ENCODE results near the gene SIRT4.
A peak's percentile ranks its signal among the peaks of the same experiment; 100 is the strongest.

The SIRT4 gene

DNA sequence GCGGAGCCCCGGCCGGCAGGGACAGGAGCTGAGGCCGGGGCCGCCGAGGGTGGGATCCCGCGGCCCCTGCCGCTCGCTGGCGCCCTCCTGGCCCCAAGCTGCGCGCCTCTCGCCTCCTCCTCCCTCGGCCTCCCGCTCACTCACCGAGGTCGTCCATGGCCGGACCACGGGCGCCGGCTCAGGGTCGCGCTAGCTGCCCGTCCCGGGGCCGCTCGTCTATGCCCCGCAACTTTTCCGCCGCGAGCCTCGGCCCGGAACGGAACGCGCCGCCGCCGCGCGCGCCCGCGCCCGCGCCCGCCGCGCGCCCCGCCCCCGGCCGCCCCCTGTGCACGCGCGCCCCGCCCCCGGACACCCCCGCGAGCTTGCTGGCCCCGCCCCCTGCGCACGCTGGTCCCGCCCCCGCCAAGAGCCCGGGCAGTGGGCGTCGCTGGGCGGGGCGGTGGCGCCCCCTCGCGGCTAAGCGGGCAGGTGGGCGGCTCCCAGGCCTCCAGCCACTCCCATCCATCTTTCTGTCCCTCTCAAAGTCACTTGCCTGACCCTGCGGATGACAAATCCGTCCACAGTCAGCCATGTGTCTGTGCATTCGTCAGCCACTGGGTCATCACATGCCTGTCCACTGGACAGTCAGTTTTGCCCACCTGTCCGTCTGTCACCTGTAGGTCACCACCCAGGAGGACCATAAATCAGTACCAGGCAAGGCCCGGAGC lies 36.5 kb upstream of the SIRT4 start, which contains the start of gene PXN:
PXN (minus strand) TSS at position 258 of the 707 bp plus-strand sequence; CDS start at position 157, 101 bp downstream.
- Mint-ChIP-seq H3K36me3 (no peaks in the 10 kb centered on the region), H3K9me3 (ENCODE audit: low read depth) (no peaks in the 10 kb centered on the region), H3K4me3 (peak within 1 kb of the TSS; percentile 92), H3K4me1 (ENCODE audit: low read depth) (peaks cover 45% of the 10 kb centered on the region), H3K27me3 (no peaks in the 10 kb centered on the region), H3K27ac (peak within 1 kb of the TSS; percentile 85)

DNA sequence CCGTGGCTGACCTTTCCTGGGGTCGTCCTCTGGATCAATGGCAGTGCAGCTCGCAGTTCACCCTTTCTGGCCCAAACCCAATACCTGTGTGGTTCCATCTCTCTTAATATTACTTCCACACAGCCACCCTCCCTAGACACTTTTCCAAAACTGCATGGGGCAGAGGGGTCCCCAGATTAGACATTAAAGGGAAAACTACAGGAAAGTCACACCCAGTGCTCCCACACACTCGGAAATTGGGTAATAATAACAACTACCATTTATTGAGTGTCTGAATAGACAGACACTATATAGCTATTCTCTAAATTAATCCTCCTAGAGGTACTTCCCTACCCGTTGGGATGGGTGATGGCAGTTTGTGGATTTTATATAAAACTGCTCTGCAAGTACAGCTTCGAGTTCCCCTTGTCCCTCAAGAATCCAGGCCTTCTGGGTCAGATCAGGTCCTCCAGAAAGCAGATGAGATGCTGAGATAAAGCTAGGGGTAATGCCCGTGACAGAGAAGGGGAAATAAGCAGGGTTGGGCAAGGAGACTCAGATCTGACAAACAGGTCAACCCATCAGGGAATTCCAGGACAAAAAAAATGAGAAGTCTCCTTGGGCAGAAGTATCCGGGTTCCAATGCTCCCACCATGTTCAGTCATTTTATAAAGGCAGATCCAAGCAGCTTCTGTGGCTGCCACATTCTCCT lies 35.8 kb upstream of the SIRT4 start:
- Mint-ChIP-seq H3K9me3 (ENCODE audit: low read depth) (no peaks in the 10 kb centered on the region), H3K27me3 (no peaks in the 10 kb centered on the region), H3K4me1 (ENCODE audit: low read depth) (peaks cover 38% of the 10 kb centered on the region), H3K4me3 (peak overlapping the region; percentile 88), H3K27ac (peak overlapping the region; percentile 83), H3K36me3 (no peaks in the 10 kb centered on the region)

DNA sequence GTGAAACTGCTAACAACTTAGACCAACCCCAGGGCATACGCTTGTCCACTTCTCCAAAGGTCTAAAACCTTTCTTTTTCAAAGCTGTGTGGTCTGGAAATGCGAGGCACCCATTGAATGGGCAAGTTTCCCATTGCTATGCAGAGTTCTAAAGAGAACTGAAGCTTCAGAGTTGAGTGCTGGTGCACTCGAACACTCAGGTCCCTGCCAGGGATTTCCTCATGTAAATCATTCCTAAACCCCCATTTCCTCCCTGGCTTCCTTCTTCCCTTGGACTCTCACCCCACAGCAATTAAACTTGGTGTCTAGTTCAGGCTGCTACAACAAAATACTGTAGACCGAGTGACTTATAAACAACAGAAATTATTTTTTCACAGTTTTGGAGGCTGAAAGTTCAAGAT lies 34.4 kb upstream of the SIRT4 start:
- Mint-ChIP-seq H3K4me1 (ENCODE audit: low read depth) (peaks cover 24% of the 10 kb centered on the region), H3K27me3 (no peaks in the 10 kb centered on the region), H3K4me3 (no peak overlapping the region), H3K9me3 (ENCODE audit: low read depth) (no peaks in the 10 kb centered on the region), H3K36me3 (no peaks in the 10 kb centered on the region), H3K27ac (no peak overlapping the region)

DNA sequence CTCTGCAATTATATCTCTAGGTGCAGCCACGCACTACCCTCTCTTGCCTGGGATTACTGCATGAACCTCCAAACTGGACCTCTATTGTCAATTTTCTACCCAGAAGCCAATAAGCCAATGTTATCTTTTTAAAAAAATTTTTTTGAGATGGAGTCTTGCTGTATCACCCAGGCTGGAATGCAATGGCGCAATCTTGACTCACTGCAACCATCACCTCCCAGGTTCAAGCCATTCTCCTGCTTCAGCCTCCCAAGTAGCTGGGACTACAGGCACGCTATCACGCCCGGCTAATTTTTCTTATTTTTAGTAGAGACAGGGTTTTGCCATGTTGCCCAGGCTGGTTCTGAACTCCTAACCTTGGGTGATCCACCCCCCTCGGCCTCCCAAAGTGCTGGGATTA lies 25.4 kb upstream of the SIRT4 start:
- Mint-ChIP-seq H3K27ac (no peak overlapping the region), H3K4me1 (ENCODE audit: low read depth) (no peaks in the 10 kb centered on the region), H3K36me3 (no peaks in the 10 kb centered on the region), H3K9me3 (ENCODE audit: low read depth) (no peaks in the 10 kb centered on the region), H3K4me3 (no peak overlapping the region), H3K27me3 (no peaks in the 10 kb centered on the region)

DNA sequence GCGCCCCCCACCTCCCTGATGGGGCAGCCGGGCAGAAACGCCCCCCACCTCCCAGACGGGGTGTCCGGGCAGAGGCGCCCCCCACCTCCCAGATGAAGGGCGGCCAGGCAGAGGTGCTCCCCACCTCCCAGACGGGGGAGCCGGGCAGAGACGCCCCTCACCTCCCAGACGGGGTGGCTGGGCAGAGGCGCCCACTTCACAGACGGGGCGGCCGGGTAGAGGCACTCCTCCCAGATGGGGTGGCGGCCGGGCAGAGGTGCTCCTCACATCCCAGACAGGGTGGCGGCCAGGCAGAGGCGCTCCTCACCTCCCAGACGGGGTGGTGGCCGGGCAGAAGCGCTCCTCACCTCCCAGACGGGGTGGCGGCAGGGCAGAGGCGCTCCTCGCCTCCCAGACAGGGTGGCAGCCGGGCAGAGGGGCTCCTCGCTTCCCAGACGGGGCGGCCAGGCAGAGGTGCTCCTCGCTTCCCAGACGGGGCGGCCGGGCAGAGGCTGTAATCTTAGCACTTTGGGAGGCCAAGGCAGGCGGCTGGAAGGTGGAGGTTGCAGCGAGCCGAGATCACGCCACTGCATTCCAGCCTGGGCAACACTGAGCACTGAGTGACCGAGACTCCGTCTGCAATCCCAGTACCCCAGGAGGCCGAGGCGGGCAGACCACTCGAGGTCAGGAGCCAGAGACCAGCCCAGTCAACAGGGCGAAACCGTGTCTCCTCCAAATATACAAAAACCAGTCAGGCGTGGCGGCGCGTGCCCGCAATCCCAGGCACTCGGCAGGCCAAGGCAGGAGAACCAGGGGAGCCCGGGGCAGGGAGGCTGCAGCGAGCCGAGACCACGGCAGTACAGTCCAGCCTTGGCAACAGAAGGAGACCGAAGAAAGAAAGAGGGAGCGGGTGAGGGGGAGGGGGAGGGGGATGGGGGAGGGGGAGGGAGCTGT lies 23.7 kb upstream of the SIRT4 start:
- H3K27ac Mint-ChIP-seq, result no peak overlapping the region
- H3K36me3 Mint-ChIP-seq, result no peaks in the 10 kb centered on the region
- H3K4me3 Mint-ChIP-seq, result no peak overlapping the region
- no peaks in the 10 kb centered on the region for H3K9me3 Mint-ChIP-seq (ENCODE audit: low read depth)
- H3K27me3 Mint-ChIP-seq, result no peaks in the 10 kb centered on the region
- H3K4me1 Mint-ChIP-seq (ENCODE audit: low read depth), result no peaks in the 10 kb centered on the region

DNA sequence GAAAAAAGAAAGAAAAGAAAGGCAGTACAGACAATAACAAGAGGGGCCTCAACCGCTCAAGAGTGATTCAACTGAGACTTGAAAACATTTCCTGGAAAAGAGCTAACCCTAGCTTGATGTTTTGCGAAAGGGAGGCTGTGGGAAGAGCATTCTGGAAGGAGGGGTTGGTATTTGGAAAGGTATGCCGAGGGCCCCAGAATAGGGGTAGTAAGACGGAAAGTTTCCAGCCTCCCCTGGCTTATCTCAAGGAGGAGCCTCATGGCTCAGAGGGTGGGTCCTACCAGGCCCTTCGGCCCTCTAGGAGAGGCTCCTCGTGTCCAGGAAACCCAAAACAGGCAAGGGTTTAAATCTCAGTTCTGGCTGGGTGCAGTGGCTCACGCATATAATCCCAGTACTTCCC lies 18.8 kb upstream of the SIRT4 start:
- H3K27ac Mint-ChIP-seq, result no peak overlapping the region
- H3K9me3 Mint-ChIP-seq (ENCODE audit: low read depth), result no peaks in the 10 kb centered on the region
- no peak overlapping the region for H3K4me3 Mint-ChIP-seq
- H3K36me3 Mint-ChIP-seq, result no peaks in the 10 kb centered on the region
- H3K27me3 Mint-ChIP-seq, result no peaks in the 10 kb centered on the region
- peaks cover under 1% of the 10 kb centered on the region for H3K4me1 Mint-ChIP-seq (ENCODE audit: low read depth)

DNA sequence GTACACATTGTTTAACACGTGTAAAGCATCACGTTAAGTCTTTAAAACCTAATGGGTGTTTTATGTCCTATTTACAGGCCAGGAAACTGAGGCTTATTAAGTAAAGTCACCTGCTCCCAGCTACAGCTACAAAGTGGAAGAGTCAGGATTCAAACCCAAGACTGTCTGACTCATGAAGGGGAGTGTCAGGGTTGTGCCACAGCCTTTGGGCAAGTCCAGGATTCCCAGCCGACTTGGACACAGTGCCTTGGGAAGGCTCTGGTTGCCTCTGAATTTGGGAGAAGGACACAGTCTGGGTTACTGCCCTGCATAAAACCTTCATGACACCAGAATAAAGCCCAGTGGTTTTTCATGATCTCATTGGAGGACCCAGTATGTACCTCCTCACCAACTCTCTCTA lies 17.7 kb upstream of the SIRT4 start:
- Mint-ChIP-seq H3K27ac (no peak overlapping the region), H3K4me1 (ENCODE audit: low read depth) (peaks cover 2% of the 10 kb centered on the region), H3K27me3 (no peaks in the 10 kb centered on the region), H3K4me3 (no peak overlapping the region), H3K9me3 (ENCODE audit: low read depth) (no peaks in the 10 kb centered on the region), H3K36me3 (no peaks in the 10 kb centered on the region)

DNA sequence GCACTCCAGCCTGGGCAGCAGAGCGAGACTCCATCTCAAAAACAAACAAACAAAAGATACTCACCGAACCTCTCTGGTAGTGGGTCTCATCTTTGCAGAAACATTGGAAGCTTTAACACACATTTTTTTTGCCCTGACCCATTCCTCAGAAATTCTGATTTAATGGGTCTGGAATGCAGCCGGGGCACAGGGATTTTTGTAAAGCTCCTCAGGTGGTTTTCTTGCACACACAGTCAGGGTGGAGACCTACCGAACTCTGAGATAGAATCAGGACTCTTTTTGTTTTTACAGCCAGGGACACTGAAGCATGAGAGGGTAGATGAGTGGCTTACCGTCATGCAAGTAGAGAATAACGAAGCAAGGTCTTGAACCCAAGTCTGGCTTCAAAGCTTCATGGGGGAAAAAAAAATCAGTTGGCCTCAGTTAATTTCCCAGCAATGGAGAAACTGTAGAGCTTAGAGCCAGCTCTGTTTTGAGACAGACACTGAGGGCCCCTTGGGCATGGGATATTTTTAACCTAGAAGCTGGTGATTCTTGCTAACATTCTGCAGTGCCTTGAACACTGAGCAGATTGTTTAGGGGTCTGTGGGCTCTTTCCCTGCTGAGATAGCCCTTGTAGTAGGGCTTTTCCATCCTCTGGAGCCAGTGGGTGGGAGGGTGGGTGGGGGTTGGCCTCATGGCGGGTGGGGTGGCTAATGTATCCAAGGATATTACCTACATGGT lies 15.2 kb upstream of the SIRT4 start:
- Mint-ChIP-seq H3K36me3 (no peaks in the 10 kb centered on the region), H3K27me3 (no peaks in the 10 kb centered on the region), H3K4me3 (no peak overlapping the region), H3K4me1 (ENCODE audit: low read depth) (peaks cover 12% of the 10 kb centered on the region), H3K9me3 (ENCODE audit: low read depth) (no peaks in the 10 kb centered on the region), H3K27ac (no peak overlapping the region)

DNA sequence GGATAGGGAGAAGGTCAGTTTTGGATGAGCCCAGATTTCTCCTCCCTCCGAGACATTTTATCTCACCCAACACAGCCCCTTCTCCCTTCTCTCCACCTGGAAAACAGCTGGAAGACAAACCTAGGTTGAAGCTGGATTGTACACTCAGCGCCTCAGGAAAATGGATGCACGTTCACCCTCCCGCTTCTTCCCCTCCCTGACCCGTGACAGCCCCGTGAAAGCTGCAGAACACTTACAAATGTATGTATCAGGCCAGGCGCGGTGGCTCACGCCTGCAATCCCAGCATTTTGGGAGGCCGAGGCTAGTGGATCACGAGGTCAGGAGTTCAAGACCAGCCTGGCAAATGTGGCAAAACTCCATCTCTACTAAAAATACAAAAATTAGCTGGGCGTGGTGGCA lies 14.6 kb upstream of the SIRT4 start:
- Mint-ChIP-seq H3K4me1 (ENCODE audit: low read depth) (peaks cover 12% of the 10 kb centered on the region), H3K27me3 (no peaks in the 10 kb centered on the region), H3K4me3 (no peak overlapping the region), H3K36me3 (no peaks in the 10 kb centered on the region), H3K27ac (no peak overlapping the region), H3K9me3 (ENCODE audit: low read depth) (no peaks in the 10 kb centered on the region)

DNA sequence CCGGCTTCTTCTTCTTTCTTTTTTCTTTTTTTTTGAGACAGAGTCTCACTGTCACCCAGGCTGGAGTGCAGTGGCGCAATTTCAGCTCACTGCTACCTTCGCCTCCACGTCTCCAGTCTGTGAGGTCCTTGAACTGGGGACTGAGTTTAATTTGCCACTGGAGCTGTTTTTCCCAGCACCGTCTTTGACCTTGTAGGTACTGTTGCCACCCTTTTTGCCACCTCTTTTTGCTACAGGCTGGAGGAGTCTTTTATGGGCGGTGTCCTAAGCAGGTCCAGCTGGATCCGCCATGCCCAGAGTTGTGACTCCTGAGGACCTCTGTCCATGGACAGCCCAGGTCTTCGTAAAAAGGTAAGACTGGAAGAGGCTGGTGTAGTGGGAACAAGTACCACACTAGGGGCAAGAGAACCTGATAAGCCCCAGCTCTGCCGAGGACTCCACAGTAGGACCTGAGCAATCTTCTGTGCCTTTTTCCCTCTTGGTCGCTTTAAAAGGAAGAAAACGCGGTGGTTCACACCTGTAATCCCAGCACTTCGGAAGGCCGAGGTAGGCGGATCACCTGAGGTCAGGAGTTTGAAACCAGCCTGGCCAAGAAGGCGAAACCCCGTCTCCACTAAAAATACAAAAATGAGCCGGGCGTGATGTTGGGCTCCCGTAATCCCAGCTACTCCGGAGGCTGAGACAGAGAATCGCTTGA lies 11.4 kb upstream of the SIRT4 start:
- H3K9me3 Mint-ChIP-seq (ENCODE audit: low read depth), result no peaks in the 10 kb centered on the region
- H3K4me3 Mint-ChIP-seq, result no peak overlapping the region
- H3K36me3 Mint-ChIP-seq, result no peaks in the 10 kb centered on the region
- no peaks in the 10 kb centered on the region for H3K27me3 Mint-ChIP-seq
- H3K27ac Mint-ChIP-seq, result peak overlapping the region; percentile 50
- peaks cover 12% of the 10 kb centered on the region for H3K4me1 Mint-ChIP-seq (ENCODE audit: low read depth)

DNA sequence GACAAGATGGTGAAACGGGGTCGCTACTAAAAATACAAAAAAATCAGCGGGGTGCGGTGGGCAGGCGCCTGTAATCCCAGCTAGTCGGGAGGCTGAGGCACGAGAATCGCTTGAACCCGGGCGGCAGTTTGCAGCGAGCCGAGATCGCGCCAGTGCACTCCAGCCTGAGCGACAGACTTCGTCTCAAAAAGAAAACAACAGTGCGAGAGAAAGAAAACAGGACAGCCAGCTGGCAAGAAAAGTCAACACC lies 9.8 kb upstream of the SIRT4 start:
- H3K4me1 Mint-ChIP-seq (ENCODE audit: low read depth), result peaks cover 12% of the 10 kb centered on the region
- no peaks in the 10 kb centered on the region for H3K9me3 Mint-ChIP-seq (ENCODE audit: low read depth)
- H3K36me3 Mint-ChIP-seq, result no peaks in the 10 kb centered on the region
- no peak overlapping the region for H3K27ac Mint-ChIP-seq
- no peaks in the 10 kb centered on the region for H3K27me3 Mint-ChIP-seq
- no peak overlapping the region for H3K4me3 Mint-ChIP-seq

DNA sequence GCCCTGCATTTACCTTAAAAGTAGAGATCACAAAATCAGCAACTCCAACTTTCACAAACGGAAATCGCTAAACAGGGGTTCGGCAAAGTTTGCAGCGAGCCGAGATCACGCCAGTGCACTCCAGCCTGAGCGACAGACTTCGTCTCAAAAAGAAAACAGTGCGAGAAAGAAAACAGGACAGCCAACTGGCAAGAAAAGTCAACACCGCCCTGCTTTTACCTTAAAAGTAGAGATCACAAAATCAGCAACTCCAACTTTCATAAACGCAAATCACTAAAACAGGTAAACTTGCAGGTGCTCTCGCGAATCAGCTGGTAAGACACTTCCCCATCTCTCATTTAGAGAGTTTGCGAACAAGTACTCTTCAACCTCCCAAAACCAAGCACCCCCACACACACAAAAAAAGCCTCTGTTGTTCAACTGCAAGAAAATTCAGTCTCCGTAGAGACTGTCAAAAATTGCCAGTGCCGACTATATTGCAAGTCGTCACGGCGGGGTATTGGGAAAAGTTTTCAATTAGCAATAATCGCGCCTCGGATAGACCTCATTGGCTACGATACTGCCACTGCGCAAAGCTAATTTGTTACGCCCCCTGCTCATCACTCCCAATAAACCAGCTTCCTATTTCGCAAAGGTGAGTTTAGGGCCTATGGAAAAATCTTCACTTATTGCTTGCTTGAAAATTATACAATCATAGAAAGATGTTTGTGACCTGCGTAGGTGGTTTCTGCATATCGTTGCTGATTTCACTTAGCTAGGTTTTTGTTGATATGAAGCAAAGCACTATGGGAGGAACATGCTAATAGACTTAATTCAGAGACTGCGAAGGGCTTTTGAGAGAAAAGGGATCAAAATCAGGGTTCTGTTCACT lies 9.2 kb upstream of the SIRT4 start, which contains the start of gene RNU4-1:
RNU4-1 (minus strand) TSS at position 577 of the 871 bp plus-strand sequence.
- Mint-ChIP-seq H3K36me3 (no peaks in the 10 kb centered on the region), H3K4me1 (ENCODE audit: low read depth) (peaks cover 12% of the 10 kb centered on the region), H3K27ac (no peak within 1 kb of the TSS), H3K9me3 (ENCODE audit: low read depth) (no peaks in the 10 kb centered on the region), H3K4me3 (no peak within 1 kb of the TSS), H3K27me3 (no peaks in the 10 kb centered on the region)

DNA sequence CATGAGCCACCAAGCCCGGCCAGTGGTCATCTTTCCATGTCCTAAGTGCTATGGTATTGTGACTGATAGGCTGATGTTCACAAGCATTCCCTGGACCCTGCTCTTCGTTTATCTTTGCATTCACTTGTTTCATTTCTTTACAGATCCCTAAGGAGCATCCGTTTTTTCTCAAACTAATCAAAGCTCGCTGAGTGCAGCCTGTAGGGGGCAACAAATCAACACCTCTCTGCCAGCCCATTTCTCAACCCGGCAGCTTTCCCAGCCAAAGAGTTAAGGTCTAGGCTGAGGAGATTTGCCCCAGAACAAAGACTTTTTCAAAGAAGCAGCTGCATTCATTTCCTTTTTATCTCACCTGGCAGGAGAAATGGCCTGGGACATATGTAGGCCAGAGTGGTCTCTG lies 12.1 kb downstream of the SIRT4 start:
- Mint-ChIP-seq H3K9me3 (ENCODE audit: low read depth) (no peaks in the 10 kb centered on the region), H3K27ac (no peak overlapping the region), H3K27me3 (no peaks in the 10 kb centered on the region), H3K36me3 (no peaks in the 10 kb centered on the region), H3K4me3 (no peak overlapping the region), H3K4me1 (ENCODE audit: low read depth) (peaks cover 13% of the 10 kb centered on the region)
